Omental fat pad (tissue), 4 donors: ENCODE data around the gene SHC3. TPM values are rescaled to one million over a fixed set of nuclear protein-coding genes. Genes with fewer than 3 reads are reported as not detected.

Experiments
- ATAC-seq: fragments of 150-250 bp; one replicate; pipeline ENCODE4 v1.9.1; 2016; ENCODE audit warnings: mild to moderate bottlenecking, moderate library complexity; ENCODE audit not compliant: low FRiP score
- DNase-seq: peaks from one replicate; pipeline ENCODE4 v3.0.0-alpha.2; 2019; ENCODE audit warnings: low spot score
- CTCF ChIP-seq, 3 donors: fragments of 450-650 bp; IDR thresholded peaks; one replicate each; pipeline ENCODE4 v1.5.1; 2016 to 2017; ENCODE audit warnings: antibody characterized with exemption in 3 of 3, mild to moderate bottlenecking in 3 of 3, moderate library complexity in 2 of 3
- total RNA-seq, 4 donors: library from RNA; depleted of rRNA; stranded (reverse); fragments of >200 nt; gene quantifications; one replicate each; pipeline ENCODE4 v1.1.0, GENCODE V29; 2016

Gene SHC3
- total RNA-seq, 4 donors from 2014 or later: 1.1 to 7.4 (median 3.1) TPM

- no peak for TF ChIP-seq CTCF (IDR thresholded peaks at IDR 0.05)
- ATAC-seq (no peak), DNase-seq (no peak)
Measured at GRCh38 chr9:89001917-89002540, 176.6 kb downstream of the SHC3 start.

DNA sequence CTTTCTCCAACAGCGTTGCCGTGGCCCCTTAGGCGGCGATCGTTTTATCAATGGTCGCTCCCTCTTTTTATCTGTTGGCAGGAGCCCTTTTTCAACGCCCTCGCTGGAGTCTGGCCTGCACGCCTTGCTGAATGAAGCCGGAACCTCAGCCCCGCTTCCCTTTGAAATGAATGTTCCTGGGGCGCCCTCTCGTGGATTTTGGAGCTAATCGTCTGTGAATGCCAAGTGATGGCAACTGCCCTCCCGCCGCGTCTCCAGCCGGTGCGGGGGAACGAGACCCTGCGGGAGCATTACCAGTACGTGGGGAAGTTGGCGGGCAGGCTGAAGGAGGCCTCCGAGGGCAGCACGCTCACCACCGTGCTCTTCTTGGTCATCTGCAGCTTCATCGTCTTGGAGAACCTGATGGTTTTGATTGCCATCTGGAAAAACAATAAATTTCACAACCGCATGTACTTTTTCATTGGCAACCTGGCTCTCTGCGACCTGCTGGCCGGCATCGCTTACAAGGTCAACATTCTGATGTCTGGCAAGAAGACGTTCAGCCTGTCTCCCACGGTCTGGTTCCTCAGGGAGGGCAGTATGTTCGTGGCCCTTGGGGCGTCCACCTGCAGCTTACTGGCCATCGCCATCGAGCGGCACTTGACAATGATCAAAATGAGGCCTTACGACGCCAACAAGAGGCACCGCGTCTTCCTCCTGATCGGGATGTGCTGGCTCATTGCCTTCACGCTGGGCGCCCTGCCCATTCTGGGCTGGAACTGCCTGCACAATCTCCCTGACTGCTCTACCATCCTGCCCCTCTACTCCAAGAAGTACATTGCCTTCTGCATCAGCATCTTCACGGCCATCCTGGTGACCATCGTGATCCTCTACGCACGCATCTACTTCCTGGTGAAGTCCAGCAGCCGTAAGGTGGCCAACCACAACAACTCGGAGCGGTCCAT lies 177.4 kb downstream of the SHC3 start:
- DNase-seq: peak; percentile 87
- peak in 2 of 3 donors; percentile 2 to 64 for TF ChIP-seq CTCF (IDR thresholded peaks at IDR 0.05)
- peak; percentile 68 for ATAC-seq

DNA sequence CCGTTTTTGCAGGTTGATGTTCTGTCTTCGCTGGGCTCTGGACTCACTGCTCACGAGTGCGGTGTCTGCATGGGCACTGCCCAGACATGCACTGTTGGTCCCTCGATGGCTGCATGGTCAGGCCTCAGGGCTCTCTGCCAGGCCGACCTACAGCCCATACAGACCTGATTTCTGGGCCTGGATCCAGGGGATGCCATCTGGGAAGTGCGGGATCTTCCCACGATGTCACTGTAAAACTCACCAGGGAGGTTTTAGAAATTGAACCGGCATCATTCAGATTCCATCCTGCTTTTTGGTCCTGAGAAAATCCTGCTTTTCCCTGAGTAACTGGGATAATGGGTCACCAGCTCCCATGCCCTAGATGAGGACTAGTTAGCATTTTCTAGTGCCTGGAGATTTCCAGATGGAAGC lies 178.2 kb downstream of the SHC3 start:
- TF ChIP-seq CTCF (IDR thresholded peaks at IDR 0.05): no peak
- ATAC-seq (no peak), DNase-seq (no peak)

DNA sequence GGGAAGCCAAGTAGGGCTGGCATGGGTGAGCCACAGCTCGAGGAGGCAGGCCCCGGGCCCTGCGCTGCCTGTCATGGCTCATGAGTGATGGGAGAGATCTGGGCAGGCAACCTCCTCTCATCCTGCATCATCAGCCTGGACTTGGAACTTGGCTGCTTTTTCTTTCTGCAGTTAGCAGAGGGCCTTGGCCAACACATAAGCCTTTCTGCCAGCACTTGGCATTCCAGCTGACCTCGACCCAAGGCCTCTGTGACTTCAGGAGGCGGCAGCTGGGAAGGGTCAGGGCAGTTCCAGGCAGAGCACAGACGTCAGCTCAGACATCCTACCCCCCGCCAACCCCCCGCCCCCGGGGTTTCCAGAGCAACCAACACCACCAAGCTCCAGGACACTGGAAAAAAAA lies 179.7 kb downstream of the SHC3 start:
- DNase-seq (no peak), ATAC-seq (peak; percentile 81)
- TF ChIP-seq CTCF (IDR thresholded peaks at IDR 0.05): no peak

DNA sequence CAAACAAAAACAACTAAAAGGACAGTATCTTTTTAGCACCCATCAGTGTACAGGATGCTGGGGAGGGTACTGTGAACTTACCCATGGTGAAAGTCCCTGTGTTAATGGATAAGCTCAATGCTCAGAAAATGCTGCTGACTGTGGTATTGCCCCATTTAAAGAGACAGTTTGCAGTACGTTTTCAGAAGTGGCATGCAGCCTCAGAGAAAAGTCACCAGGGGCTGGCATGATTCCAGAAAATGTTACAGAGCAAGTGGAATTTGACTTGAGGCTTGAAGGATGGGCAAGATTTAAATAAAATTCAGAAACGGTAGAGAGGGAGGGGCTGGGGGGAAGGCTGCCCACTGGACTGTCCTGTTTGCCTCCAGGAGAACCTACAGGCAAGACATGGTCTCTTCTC lies 180.1 kb downstream of the SHC3 start:
- no peak for TF ChIP-seq CTCF (IDR thresholded peaks at IDR 0.05)
- DNase-seq (no peak), ATAC-seq (no peak)

DNA sequence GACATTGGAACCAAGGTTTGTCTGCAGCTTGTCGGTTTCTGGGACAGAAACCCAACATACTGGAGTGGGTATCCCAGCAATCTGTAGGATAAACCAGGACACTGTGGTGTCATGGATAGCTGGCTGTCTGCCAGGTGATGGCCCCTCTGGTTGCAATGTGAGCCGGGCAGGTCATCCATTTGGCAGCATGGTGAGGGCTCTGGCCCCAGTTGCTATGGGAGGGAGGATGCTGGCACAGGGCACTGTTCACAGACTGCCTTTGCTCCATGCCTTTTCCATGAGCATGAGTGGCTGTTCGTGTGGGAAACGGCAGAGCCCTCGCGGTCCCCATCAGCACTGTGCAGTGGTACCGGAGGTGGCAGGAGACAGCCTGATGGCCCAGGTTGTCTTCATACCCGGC lies 181.0 kb downstream of the SHC3 start:
- no peak for TF ChIP-seq CTCF (IDR thresholded peaks at IDR 0.05)
- DNase-seq (no peak), ATAC-seq (no peak)

- no peak for ATAC-seq
- DNase-seq: no peak
- TF ChIP-seq CTCF (IDR thresholded peaks at IDR 0.05): no peak
Measured at GRCh38 chr9:88996921-88997235, 181.7 kb downstream of the SHC3 start.
